IPS-15b (cell line): ENCODE data around the gene SHPK.
"Not testable (repeated sequence)": the region's sequence is repeated elsewhere in the genome, so short reads cannot be mapped to it uniquely, and the experiment has no call there.

Experiments used
- H3K27me3 ChIP-seq: one replicate; pipeline ENCODE4 v1.6.1; 2013; ENCODE audit warnings: low read length; ENCODE audit not compliant: control insufficient read depth, insufficient read depth
- H3K36me3 ChIP-seq: one replicate; pipeline ENCODE4 v1.6.1; 2013; ENCODE audit warnings: low read length; ENCODE audit not compliant: control insufficient read depth, insufficient read depth
- H3K4me1 ChIP-seq: one replicate; pipeline ENCODE4 v1.6.1; 2013; ENCODE audit warnings: mild to moderate bottlenecking, low read length; ENCODE audit not compliant: control insufficient read depth, insufficient read depth
- H3K4me3 ChIP-seq: one replicate; pipeline ENCODE4 v1.5.1; 2013; ENCODE audit warnings: low read depth, low read length
- H3K9ac ChIP-seq: one replicate; pipeline ENCODE4 v1.6.1; 2013; ENCODE audit warnings: low read depth, mild to moderate bottlenecking, low read length
- H3K9me3 ChIP-seq: one replicate; pipeline ENCODE4 v1.6.1; 2013; ENCODE audit warnings: mild to moderate bottlenecking, low read length; ENCODE audit not compliant: control insufficient read depth, insufficient read depth

The SHPK gene

DNA sequence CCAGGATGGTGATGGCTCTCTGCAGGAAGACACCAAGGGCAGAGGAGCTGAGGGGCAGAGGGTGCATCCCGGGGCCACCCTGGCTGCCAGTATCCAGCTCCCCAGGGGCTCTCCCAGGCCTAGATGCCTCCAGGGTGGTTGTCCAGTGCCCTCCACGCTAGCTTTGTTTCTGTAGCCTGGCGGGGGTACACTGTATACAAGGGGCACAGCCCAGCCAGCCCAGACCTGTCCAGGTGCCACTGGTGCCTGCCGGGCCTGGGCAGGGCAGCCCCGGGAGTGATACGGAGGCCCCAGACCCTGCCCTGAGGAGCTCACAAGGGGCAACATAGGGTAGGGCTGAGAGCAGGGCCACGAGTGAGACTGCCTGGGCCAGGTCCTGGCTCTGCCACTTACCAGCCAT, 63.8 kb downstream of the SHPK start:
- no peak overlapping the region for H3K4me3 ChIP-seq
- peaks cover 16% of the 10 kb centered on the region for H3K36me3 ChIP-seq
- H3K27me3 ChIP-seq, result no peaks in the 10 kb centered on the region
- no peak overlapping the region for H3K9ac ChIP-seq
- H3K4me1 ChIP-seq, result no peaks in the 10 kb centered on the region
- no peaks in the 10 kb centered on the region for H3K9me3 ChIP-seq

GRCh38 chr17:3571043-3571900, 64.8 kb downstream of the SHPK start:
- Histone ChIP-seq H3K9ac (no peak overlapping the region), H3K4me3 (no peak overlapping the region), H3K27me3 (no peaks in the 10 kb centered on the region), H3K36me3 (peaks cover 17% of the 10 kb centered on the region), H3K9me3 (no peaks in the 10 kb centered on the region), H3K4me1 (no peaks in the 10 kb centered on the region)

DNA sequence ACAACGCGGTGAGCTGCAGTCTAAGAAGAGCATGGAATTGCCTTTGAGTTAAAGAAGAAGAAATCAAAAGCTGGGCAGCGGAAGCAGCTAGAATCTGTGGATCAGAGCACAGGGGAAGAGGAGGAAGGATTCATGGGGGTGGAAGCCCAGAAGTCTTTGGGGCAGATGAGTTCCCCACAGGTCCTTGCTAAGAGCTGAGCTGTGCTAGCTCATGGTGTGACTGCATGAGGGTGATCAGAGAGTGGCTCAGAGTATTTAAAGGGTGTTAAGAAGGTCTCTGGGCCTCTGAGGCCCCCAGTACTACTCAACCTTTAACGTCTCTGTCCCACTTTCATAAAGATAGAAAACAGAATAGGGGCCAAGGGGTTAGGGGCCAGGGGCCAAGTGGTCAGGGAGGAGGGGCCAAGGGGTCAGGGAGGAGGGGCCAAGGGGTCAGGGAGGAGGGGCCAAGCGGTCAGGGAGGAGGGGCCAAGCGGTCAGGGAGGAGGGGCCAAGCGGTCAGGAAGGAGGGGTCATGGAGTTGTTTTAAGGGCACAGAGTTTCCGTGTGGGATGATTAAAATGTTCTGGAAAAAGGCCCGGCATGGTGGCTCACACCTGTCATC, 66.4 kb downstream of the SHPK start:
- H3K27me3 ChIP-seq, result no peaks in the 10 kb centered on the region

DNA sequence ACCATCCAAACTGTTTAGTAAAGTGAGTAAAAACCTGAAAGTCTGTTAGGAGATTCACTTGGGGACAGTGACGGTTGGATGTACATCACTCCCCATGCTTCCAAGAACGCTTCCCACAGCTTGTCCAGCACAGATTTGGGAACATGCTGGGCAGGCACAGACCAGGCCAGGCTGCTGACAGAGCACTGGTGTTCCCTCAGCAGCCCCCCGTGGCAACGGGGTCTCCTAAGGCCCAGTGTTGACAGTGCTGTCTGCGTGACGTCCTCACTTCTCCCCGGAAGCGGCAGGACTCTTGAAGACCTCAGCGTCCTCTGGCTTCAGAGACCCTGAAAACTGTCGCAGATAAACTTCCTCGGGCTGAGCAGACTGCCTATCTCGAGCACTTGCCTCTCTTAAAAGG, 69.5 kb downstream of the SHPK start:
- H3K36me3 ChIP-seq, result peaks cover 10% of the 10 kb centered on the region
- H3K9ac ChIP-seq, result no peak overlapping the region
- no peaks in the 10 kb centered on the region for H3K4me1 ChIP-seq
- H3K9me3 ChIP-seq, result no peaks in the 10 kb centered on the region
- H3K27me3 ChIP-seq, result no peaks in the 10 kb centered on the region
- H3K4me3 ChIP-seq, result no peak overlapping the region

More for the DNA sequence above, 66.4 kb downstream of the SHPK start:
- no peaks in the 10 kb centered on the region for H3K4me1 ChIP-seq
- no peaks in the 10 kb centered on the region for H3K9me3 ChIP-seq
- no peak overlapping the region for H3K9ac ChIP-seq
- H3K4me3 ChIP-seq, result no peak overlapping the region
- peaks cover 14% of the 10 kb centered on the region for H3K36me3 ChIP-seq

- Histone ChIP-seq H3K9me3 (no peaks in the 10 kb centered on the region), H3K9ac (no peak overlapping the region), H3K4me3 (no peak overlapping the region), H3K4me1 (no peaks in the 10 kb centered on the region), H3K27me3 (no peaks in the 10 kb centered on the region), H3K36me3 (peaks cover 4% of the 10 kb centered on the region)
These were observed 70.9 kb downstream of the SHPK start for GRCh38 chr17:3565143-3565542.

DNA sequence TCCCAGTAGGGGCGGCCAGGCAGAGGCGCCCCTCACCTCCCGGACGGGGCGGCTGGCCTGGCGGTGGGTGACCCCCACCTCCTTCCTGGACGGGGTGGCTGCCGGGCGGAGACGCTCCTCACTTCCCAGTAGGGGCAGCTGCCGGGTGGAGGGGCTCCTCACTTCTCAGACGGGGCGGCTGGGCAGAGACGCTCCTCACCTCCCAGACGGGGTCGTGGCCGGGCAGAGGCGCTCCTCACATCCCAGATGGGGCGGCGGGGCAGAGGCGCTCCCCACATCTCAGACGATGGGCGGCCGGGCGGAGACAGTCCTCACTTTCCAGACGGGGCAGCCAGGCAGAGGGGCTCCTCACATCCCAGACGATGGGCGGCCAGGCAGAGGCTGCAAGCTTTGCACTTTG, 71.8 kb downstream of the SHPK start:
- not testable (repeated sequence) for H3K27me3 ChIP-seq, H3K9me3 ChIP-seq, H3K4me3 ChIP-seq, H3K4me1 ChIP-seq, H3K36me3 ChIP-seq, H3K9ac ChIP-seq

- no peaks in the 10 kb centered on the region for H3K9me3 ChIP-seq
- no peaks in the 10 kb centered on the region for H3K4me1 ChIP-seq
- no peak overlapping the region for H3K4me3 ChIP-seq
- H3K27me3 ChIP-seq, result no peaks in the 10 kb centered on the region
- H3K36me3 ChIP-seq, result no peaks in the 10 kb centered on the region
- no peak overlapping the region for H3K9ac ChIP-seq
These were observed 76.8 kb downstream of the SHPK start for GRCh38 chr17:3559270-3559645.

DNA sequence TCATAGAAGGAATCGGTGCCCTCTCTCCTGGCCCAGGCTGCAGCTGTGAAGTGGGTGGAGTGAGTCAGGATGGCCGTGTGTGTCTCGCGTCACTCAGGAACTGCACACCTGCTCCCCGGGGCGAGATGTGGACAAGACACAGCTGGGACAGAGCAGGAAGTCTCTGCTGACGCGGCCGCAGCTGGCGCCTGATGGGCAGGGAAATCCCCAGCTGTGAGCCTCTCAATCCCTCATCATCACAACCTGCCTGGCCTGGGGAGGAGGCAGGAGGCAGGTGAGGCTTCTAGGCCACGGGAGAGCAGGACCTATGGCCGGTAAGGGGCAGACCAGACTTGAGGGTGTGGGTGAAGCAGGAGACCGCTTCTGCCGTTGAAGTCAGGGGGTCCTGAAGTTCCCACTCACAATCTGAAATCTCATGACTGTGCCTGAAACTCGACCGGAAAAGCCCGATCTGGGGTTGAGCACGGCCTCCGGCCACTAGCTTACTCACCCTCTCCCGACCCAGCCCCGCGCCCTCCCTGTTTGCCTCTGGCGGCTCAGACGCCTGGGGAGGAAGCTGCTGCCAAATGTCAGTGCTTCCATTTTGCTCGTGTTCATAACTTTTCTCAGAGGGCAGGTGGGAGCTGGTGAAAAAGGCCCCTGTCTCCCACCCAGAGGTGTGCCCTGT, 77.3 kb downstream of the SHPK start:
- Histone ChIP-seq H3K4me1 (no peaks in the 10 kb centered on the region), H3K27me3 (no peaks in the 10 kb centered on the region), H3K4me3 (no peak overlapping the region), H3K36me3 (no peaks in the 10 kb centered on the region), H3K9ac (no peak overlapping the region), H3K9me3 (no peaks in the 10 kb centered on the region)
